Kidney epithelial cell (primary cell): ENCODE results near the gene MTHFD1L. TPM values are rescaled to one million over a fixed set of nuclear protein-coding genes. Genes with fewer than 3 reads are reported as not detected.

Experiments
- DNase-seq: peaks from one replicate; pipeline ENCODE4 v3.0.0-alpha.2; 2010; ENCODE audit warnings: low read depth
- H3K27me3 ChIP-seq: 2 replicates; pipeline ENCODE4 v1.6.0; 2011; ENCODE audit warnings: low read length; ENCODE audit not compliant: control insufficient read depth, insufficient read depth
- H3K36me3 ChIP-seq: 2 replicates; pipeline ENCODE4 v1.5.1; 2011; ENCODE audit warnings: low read length; ENCODE audit not compliant: control insufficient read depth, insufficient read depth
- H3K4me3 ChIP-seq: 2 replicates; pipeline ENCODE4 v1.5.1; 2011; ENCODE audit warnings: low read depth, mild to moderate bottlenecking, control low read depth, low read length
- CTCF ChIP-seq: IDR thresholded peaks from 2 replicates; pipeline ENCODE4 v1.5.1; 2011; ENCODE audit warnings: mild to moderate bottlenecking, moderate library complexity, low read length, control low read depth, inconsistent platforms; ENCODE audit not compliant: insufficient read depth, poor library complexity, severe bottlenecking
- total RNA-seq: library from RNA; depleted of rRNA; stranded (reverse); fragments of >200 nt; gene quantifications from 2 replicates; pipeline ENCODE4 v1.2.3, GENCODE V29; 2015

MTHFD1L gene
- total RNA-seq, 1 donor from 2014 or later = 116 TPM

DNA sequence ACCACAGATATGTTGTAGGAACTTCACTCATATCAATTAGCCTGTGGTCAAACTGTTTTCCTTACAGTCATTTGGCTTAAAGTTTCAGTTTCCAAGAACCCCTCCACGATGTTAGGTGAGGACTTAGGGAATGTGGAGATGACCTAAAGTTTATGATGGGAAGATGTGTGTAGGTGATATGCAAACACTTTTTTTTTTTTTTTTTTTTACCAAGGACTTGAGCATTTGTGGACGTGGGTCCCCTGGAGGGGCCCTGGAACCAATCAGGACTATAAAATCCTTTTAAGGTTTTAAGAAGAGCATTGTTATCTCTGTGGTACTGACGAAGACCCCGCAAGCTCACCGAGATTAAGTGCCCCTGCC lies 478 bp upstream of the MTHFD1L start:
- Histone ChIP-seq H3K36me3 (no peaks in the 10 kb centered on the region), H3K4me3 (peak overlapping the region; percentile 57), H3K27me3 (no peaks in the 10 kb centered on the region)
- no peak for TF ChIP-seq CTCF
- no peak for DNase-seq

DNA sequence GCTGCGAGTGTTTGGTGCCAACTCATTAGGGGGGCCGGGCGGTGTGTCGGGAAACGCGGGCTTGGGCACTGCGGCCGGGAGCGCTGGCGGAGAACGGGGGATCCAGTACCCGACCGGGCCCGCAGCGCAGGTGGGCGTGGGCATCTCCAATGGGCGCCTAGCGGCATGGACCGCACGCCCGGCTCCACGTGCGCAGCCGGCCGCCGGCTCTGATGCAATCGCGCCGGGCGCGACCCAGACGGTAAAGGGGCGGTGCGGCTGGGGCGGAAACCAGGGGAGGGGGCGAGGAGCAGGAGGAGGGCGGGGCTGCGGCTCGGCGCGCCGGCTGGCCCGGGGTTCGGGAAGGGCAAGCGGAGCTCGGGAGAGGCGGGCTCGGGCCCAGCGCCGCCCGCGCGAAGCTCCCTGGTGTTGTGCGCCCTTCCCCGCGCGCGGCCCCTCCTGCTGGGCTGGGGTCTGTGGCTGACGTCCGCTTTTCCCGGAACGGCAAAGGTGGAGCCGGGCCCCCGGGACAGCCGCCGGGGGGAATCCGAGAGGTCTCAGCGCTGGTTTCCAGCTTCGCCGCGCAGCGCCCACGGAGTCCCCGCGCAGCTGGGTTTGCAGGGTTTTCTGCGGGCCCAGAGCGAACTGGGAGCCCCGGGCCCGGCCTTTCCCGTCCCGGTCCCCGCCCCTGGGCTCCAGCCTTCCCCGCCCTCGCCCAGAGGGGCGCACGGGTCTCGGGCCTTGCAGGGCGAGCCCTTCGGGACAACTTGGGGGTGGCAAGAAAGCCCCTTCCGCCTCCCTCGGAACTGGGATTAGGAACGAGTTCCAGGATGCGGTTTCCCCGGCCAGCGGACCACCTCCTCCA lies 867 bp downstream of the MTHFD1L start:
- DNase-seq = no peak
- no peaks in the 10 kb centered on the region for H3K27me3 ChIP-seq
- peak overlapping the region; percentile 57 for H3K4me3 ChIP-seq
- no peak for TF ChIP-seq CTCF
- no peaks in the 10 kb centered on the region for H3K36me3 ChIP-seq

- Histone ChIP-seq H3K36me3 (no peaks in the 10 kb centered on the region), H3K27me3 (no peaks in the 10 kb centered on the region), H3K4me3 (peak overlapping the region; percentile 57)
- TF ChIP-seq CTCF = no peak
- DNase-seq = no peak
Measured at GRCh38 chr6:150866991-150867501, 1.5 kb downstream of the MTHFD1L start.

DNA sequence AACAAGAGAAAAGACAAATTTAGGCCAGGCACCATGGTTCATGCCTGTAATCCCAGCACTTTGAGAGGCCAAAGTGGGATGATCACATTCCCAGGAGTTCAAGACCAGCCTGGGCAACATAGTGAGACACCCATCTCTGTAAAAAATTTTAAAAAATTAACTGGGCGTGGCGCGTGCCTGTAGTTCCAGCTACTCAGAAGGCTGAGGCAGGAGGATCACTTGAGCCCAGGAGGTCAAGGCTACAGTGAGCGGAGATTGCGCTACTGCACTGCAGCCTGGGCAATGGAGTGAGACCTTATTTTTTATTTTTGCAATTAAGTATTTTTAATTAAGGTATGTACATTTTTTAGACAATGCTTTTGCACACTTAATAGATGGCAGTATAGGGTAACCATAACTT lies 3.3 kb downstream of the MTHFD1L start:
- no peak for TF ChIP-seq CTCF
- no peaks in the 10 kb centered on the region for H3K27me3 ChIP-seq

DNA sequence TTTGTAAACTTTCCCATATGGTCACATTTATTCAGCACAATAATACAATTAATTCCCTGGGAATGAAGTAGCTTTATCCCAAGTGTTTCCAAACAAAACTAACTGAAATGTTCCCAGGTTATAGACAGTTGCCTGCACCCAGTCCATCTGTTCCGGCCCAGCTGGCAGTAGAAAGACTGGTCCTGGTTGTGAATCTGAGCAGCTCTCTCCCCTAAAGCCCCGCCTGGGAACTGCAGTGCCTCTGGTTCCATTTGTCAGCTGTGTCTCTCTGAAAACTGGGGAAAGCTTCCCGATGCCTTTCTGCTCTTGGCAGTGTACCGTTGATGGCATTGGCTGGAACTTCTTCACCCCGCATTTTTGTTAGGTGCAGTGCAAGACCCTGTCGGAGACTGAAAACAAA lies 8.7 kb downstream of the MTHFD1L start:
- no peak for DNase-seq

More for the DNA sequence above, 3.3 kb downstream of the MTHFD1L start:
- DNase-seq = no peak
- no peak overlapping the region for H3K4me3 ChIP-seq
- no peaks in the 10 kb centered on the region for H3K36me3 ChIP-seq

More for the DNA sequence above, 8.7 kb downstream of the MTHFD1L start:
- no peaks in the 10 kb centered on the region for H3K36me3 ChIP-seq
- H3K27me3 ChIP-seq = no peaks in the 10 kb centered on the region
- no peak for TF ChIP-seq CTCF
- no peak overlapping the region for H3K4me3 ChIP-seq
